NT2/D1 (cell line): ENCODE measurements around the gene KCND3.

Experiments
- SUZ12 ChIP-seq: IDR thresholded peaks from 2 replicates; pipeline ENCODE4 v1.6.1; 2011; ENCODE audit not compliant: insufficient read length, insufficient read depth; ENCODE audit errors: extremely low read depth
- ZNF274 ChIP-seq: IDR thresholded peaks from 2 replicates; pipeline ENCODE4 v1.6.1; 2011; ENCODE audit warnings: mild to moderate bottlenecking, low read depth, low read length

DNA sequence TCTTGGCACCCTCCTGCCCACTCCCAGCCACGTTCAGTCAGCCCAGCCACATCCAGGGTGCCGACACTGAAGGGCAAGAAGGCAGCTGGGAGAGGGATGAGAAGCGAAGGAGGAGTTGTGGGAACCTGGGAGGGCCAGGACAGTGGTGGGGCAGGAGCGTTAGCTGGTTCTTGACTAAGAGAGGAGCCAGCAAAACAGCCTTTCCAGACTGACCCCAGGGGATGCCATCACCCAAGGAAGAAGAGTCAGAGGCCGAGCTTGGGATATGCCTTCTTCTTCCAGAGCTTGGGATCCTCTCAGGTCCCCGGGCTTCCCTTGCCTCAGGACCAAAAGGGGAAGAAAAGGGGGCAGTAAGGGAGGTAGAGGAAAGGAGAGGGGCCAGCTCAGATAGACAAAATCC is 257.5 kb downstream of the KCND3 start:
- TF ChIP-seq ZNF274 (no peak), SUZ12 (no peak)
